Activated CD8-positive, alpha-beta memory T cell treated with anti-CD3 and anti-CD28 coated beads for 1 hour (primary cell): Measurements from ENCODE around the gene FTH1.
A peak's percentile ranks its signal among the peaks of the same experiment; 100 is the strongest.

Experiments
- DNase-seq, 2 donors: peaks; one replicate each; pipeline ENCODE4 v3.0.0-alpha.2; 2020; ENCODE audit warnings: low read depth in 1 of 2; ENCODE audit errors: extremely low read depth in 1 of 2

The FTH1 gene

GRCh38 chr11:61949169-61950034 is 18.0 kb downstream of the FTH1 start:
- DNase-seq = no peak

DNA sequence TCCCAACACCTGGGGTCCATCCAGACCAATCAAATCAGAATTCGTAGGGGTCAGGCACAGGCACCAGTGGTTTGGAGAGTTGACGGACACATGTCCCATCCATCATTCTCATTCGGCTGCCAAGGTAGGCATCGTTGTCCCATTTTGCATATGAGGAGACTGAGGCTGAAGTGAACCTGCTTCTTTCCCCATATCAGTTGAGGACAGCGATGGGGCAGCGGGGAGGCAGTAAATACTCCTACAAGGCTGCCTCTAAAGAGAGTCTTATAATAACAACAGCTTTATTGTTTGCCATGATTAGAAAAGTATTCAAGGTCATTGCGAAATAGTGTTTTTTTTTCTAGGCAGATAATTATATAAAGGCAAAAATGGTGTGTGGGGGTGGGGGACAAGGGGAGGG is 18.9 kb downstream of the FTH1 start:
- DNase-seq = no peak

GRCh38 chr11:61947486-61948210 is 19.8 kb downstream of the FTH1 start:
- DNase-seq = peak in 1 of 2 donors; percentile 36

DNA sequence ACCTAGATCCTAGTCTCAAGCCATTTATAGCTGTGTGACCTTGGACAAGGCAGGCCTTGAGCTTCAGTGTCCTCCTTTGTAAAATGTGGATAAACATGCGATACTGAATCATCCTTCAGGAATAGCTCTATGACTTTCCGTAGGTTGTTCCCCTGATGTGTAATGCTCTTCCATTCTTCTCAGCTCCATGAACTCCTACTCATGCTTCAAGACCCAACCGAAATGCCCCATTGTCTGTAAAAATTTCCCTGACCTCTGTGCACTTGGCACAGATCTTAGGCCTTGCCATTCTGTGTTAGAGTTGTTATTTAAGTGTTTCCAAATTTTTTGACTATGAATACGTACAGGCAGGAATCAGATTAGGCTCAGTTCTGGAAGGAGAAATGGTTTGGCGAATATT is 20.5 kb downstream of the FTH1 start:
- DNase-seq = no peak

DNA sequence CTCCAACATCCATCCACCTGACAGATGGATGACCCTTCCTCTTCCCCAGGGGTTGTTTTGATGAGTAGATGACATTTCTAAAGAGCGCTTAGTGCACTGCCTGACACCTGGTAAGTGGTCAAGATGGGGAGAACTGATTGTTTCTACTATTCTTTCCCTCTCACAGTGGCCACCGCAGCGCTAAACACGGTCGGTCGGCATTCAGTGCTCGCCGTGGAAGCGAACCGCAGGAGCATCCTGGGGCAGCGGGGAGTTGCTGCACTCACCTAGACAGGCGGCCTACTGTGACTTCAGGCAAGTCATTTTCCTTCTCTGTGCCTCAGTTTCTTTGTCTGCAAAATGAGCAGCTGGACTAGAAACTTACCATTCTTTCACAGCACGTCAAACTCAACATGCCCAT is 22.2 kb downstream of the FTH1 start:
- no peak for DNase-seq

- DNase-seq = no peak
These were observed 27.0 kb downstream of the FTH1 start for GRCh38 chr11:61940466-61940865.

DNA sequence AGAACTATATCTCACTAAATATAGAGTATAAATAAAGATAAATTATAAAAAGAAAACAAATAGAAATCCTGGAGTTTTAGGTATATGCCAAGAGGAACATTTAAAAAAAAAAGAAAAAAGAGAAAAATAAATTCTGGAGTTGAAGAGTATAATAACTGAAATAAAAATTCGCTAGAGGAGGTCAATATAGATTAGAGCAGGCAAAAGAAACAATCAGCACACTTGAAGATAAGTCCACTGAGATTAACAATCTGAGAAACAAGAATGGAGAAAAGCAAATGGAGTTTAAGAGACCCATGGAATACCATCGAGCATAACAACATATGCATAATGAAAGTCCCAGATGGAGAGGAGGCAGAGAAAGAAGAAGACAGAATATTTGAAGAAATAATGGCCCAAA is 31.6 kb downstream of the FTH1 start:
- DNase-seq = no peak

GRCh38 chr11:61930933-61931332 is 36.5 kb downstream of the FTH1 start:
- no peak for DNase-seq

GRCh38 chr11:61928606-61929005 is 38.8 kb downstream of the FTH1 start:
- no peak for DNase-seq

- DNase-seq = no peak
These were observed 39.9 kb downstream of the FTH1 start for GRCh38 chr11:61927501-61927900.

DNA sequence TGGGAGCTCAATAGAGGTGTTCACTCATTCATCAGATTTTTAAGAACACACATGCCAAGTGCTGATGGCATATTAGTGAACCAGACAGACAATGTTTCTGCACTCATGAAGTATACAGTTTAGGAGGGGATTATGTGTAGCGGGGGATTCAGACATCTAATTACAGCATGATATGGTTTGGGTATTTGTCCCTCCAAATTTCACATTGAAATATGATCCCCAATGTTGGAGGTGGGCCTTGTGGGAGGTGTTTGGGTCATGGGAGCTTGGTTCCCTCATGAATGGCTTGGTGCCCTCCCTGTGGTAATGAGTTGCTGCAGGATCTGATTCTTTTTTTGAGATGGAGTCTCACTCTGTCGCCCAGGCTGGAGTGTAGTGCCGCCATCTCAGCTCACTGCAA is 41.2 kb downstream of the FTH1 start:
- no peak for DNase-seq

DNA sequence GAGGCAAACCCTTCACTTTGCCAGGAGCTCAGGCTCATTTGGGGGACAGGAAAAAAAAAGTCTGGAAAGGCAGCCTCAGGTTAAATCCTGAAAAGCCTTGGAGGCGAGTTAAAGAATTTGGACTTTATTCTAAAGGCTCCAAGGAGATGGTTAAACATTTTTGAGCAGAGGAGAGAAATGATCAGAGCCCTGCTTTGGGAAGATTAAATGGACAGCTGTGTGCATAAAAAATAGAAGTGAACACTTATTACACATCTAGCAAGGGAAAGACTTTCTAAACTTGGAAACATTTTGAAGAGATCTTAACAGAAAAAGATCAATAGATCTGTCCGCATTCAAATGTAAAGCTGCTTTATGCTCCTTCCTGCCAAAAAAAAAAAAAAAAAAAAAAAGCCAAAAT is 41.7 kb downstream of the FTH1 start:
- DNase-seq = no peak

GRCh38 chr11:61924064-61924455 is 43.4 kb downstream of the FTH1 start:
- DNase-seq = no peak

DNA sequence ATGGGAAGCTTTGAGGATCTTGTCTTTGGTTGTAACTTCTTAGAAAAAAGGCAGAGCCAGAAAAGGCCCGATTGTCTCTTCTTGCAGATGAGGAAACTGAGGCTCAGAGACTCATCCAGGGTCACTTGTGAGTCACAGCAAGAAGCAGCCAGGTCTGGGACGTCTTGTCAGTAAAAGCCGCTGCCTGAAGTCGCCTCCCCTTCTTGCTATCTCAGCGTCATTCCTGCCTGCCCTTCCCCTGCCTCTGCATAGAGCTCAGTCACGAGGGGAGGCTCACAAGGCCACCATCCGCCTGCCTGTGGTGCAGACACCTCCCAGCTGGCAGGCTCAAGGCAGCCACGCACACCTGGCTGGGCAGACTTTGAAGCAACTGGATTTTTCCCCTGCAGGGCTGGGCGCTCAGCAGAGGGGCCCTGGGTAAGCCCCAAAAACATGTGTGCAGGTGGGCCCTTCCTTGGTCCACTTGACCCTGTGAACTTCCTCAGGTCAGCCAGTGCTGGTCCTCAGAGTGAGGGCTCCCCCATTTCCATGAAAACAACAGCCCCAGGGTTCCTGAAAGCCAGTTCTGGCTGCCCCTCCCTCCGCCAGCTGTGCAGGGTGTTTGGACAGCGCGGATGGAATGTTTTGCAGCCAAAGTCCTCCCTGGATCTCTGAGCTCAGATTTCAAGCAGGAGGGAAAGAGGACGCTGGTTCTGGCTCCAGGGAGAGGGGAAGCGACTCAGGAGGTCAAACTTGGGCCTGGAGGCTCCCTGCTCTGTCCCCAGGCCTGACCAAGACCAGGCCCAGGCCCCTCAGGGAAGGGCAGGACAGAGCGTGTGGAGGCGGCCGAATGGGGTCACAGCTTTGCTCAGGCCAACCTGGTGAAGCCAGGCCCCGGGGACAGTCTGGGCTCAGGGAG is 44.0 kb downstream of the FTH1 start:
- DNase-seq = no peak

- DNase-seq = no peak
These were observed 44.9 kb downstream of the FTH1 start for GRCh38 chr11:61922539-61922938.

GRCh38 chr11:61921446-61921845 is 46.0 kb downstream of the FTH1 start:
- DNase-seq = no peak

GRCh38 chr11:61919705-61920631 is 47.5 kb downstream of the FTH1 start:
- no peak for DNase-seq

DNA sequence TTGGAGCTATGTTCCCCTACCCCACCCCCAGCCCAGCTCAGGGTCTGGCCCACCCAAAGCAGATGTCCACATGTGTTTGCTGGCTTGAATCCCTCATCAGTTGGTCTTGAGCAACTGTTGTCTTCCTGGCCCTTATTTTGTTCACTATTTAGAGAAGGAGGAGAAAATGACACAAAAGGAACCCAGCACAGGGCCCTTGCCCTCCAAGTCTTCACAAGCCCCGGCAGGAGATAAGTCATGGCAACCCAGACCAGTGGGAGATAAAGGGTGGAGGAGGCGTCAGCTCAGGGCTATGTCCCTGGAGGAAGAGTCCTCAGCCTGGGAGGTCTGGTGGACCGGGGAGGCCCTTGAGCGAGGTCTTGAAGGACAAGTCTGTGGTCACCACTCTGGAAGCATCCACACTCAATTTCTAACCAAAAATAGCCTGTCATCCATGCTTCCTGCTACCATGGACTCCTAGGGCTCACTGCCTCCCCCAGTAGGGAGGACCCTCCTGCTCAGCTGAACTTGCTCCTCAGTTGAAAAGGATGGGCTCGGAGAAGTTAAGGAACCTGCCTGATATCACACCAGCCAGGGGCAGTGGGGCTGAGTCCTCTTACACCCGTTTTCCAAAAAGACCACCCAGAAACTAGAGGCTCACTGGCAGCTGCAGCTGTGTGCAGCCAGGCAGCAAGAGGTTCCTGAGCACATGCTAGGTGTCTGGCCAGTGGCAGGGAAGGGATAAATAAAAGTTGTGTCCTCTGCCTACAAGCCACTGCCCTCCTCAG is 48.3 kb downstream of the FTH1 start:
- no peak for DNase-seq

DNA sequence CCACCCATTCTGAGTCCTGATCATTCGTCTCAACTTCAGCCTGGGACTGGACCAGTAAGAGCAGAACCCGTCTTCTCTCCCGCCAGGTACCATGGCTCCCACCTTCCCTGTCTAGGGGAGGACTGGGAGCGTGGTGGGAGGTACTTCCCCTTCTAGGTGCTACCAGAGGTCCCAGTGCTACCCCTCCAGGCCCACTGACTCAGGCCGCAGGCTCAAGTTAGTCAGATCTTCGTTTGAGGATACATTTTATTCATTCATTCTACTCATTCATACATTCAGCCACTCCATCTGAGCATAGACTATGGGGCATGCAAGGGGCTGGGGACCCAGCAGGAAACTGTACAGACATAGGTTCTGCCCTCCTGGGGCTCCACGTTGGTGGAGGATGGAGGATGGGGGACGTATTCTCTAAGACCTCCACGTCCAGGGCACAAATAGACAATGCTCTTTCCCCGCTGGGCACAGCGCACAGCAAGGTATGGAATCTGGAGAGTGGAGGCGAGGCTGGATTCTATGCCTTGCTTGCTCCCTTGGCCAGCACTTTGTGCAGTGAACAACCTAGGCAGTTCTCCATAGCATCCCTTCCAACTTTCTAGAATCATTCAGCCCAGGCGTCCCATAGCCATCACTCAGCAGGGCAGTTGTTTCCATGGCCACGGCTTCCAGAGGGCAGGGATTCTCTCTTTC is 49.0 kb downstream of the FTH1 start:
- DNase-seq = no peak
